HepG2 (cell line): ENCODE data around the gene POLR2F.

Experiments
- CTCF ChIP-seq: sonication (generic); formaldehyde crosslinking; IDR thresholded peaks from 2 replicates; pipeline ENCODE4 v1.5.0; 2020; ENCODE audit warnings: mild to moderate bottlenecking, missing genetic modification reagents, moderate library complexity
- DR1 ChIP-seq: sonication (generic); formaldehyde crosslinking; IDR thresholded peaks from 2 replicates; pipeline ENCODE4 v1.8.0; 2021; ENCODE audit warnings: mild to moderate bottlenecking, missing genetic modification reagents, inconsistent platforms
- ELK4 ChIP-seq: sonication (generic); formaldehyde crosslinking; IDR thresholded peaks from 2 replicates; pipeline ENCODE4 v1.9.0; 2021; ENCODE audit warnings: missing genetic modification reagents, borderline replicate concordance
- EZH2 ChIP-seq: conservative IDR thresholded peaks from 2 replicates; pipeline ENCODE4 v1.6.1; 2012; ENCODE audit warnings: mild to moderate bottlenecking, low read depth, low read length, moderate library complexity
- GABPA ChIP-seq, 2 experiments: IDR thresholded peaks; 2 replicates each; pipeline ENCODE4 v1.6.1; 2011 to 2016; ENCODE audit warnings: low read depth in 2 of 2, low read length in 1 of 2, missing biosample characterization in 1 of 2, missing genetic modification characterization in 1 of 2
- MXD1 ChIP-seq: sonication (generic); formaldehyde crosslinking; IDR thresholded peaks from 2 replicates; pipeline ENCODE4 v1.4.0; 2020; ENCODE audit warnings: mild to moderate bottlenecking, missing genetic modification reagents
- POLR2A ChIP-seq, 2 experiments: IDR thresholded peaks; 2 replicates each; pipeline ENCODE4 v1.6.1; 2011; ENCODE audit warnings: low read depth in 2 of 2, low read length in 2 of 2, mild to moderate bottlenecking in 1 of 2, moderate library complexity in 1 of 2; ENCODE audit not compliant: insufficient read depth in 1 of 2
- RFX5 ChIP-seq: IDR thresholded peaks from 2 replicates; pipeline ENCODE4 v1.6.1; 2011; ENCODE audit warnings: low read depth, low read length, improper control_type of control experiment
- USF2 ChIP-seq, 2 experiments: sonication (generic) in 1 of 2; formaldehyde crosslinking in 1 of 2; IDR thresholded peaks; 2 replicates each; pipeline versions ENCODE4 v1.5.1 to v1.6.1; 2011 to 2020; ENCODE audit warnings: borderline replicate concordance in 1 of 2, low read depth in 1 of 2, low read length in 1 of 2, mild to moderate bottlenecking in 1 of 2, missing genetic modification reagents in 1 of 2, moderate library complexity in 1 of 2
- ZNF549 ChIP-seq: sonication (generic); formaldehyde crosslinking; IDR thresholded peaks from 2 replicates; pipeline ENCODE4 v1.5.0; 2020; ENCODE audit warnings: missing genetic modification reagents

- no peak for TF ChIP-seq GABPA (IDR thresholded peaks at IDR 0.05; ENCODE audit: low read depth, low read length)
- no peak for TF ChIP-seq GABPA (CRISPR knock-in tag; IDR thresholded peaks at IDR 0.05; ENCODE audit: low read depth)
- no peak for TF ChIP-seq ZNF549 (CRISPR knock-in tag)
- no peak for TF ChIP-seq CTCF (CRISPR knock-in tag)
- TF ChIP-seq MXD1 (CRISPR knock-in tag), result no peak
- no peak for TF ChIP-seq POLR2A (IDR thresholded peaks at IDR 0.05; ENCODE audit: insufficient read depth in 1 of 2, low read depth in 2 of 2, low read length in 2 of 2)
- TF ChIP-seq ELK4, result no peak
- no peak for TF ChIP-seq USF2 (IDR thresholded peaks at IDR 0.05; ENCODE audit: low read depth, low read length)
- no peak for TF ChIP-seq USF2 (CRISPR knock-in tag; IDR thresholded peaks at IDR 0.05; ENCODE audit: borderline replicate concordance)
- no peak for TF ChIP-seq RFX5
- TF ChIP-seq EZH2, result no peak
- no peak for TF ChIP-seq DR1 (CRISPR knock-in tag)
Observed at GRCh38 chr22:37972527-37972926, 19.0 kb downstream of the POLR2F start.
